Esophagus muscularis mucosa (tissue), 4 donors: ENCODE measurements around the gene GPR153. TPM values are rescaled to one million over a fixed set of nuclear protein-coding genes. Genes with fewer than 3 reads are reported as not detected.

Experiments
- DNase-seq: peaks from one replicate; pipeline ENCODE4 v3.0.0-alpha.2; 2017; ENCODE audit errors: extremely low spot score
- H3K27ac ChIP-seq, 4 donors: fragments of 200-600 bp; sonication (generic); replicated peaks in 1 of 4; 1 replicate in 3 of 4; 2 replicates in 1 of 4; pipeline ENCODE4 v1.5.1; 2016 to 2019; ENCODE audit warnings: mild to moderate bottlenecking in 1 of 4
- H3K27me3 ChIP-seq, 4 donors: fragments of 200-600 bp; sonication (generic); one replicate each; pipeline versions ENCODE4 v1.5.1 to v1.6.0; 2016 to 2019
- H3K36me3 ChIP-seq, 4 donors: fragments of 200-600 bp; sonication (generic); one replicate each; pipeline ENCODE4 v1.5.1; 2016 to 2019
- H3K4me1 ChIP-seq, 4 donors: fragments of 200-600 bp; sonication (generic); one replicate each; pipeline ENCODE4 v1.5.1; 2016 to 2019
- H3K4me3 ChIP-seq, 4 donors: fragments of 200-600 bp; sonication (generic); 1 replicate in 2 of 4; 2 replicates in 2 of 4; pipeline ENCODE4 v1.5.1; 2016 to 2019; ENCODE audit warnings: mild to moderate bottlenecking in 4 of 4, moderate library complexity in 1 of 4
- H3K9me3 ChIP-seq, 4 donors: fragments of 200-600 bp; sonication (generic); 1 replicate in 3 of 4; 2 replicates in 1 of 4; pipeline ENCODE4 v1.5.1; 2016 to 2019
- EP300 ChIP-seq: sonication (generic); formaldehyde crosslinking; IDR thresholded peaks from one replicate; pipeline ENCODE4 v1.6.1; 2017; ENCODE audit warnings: antibody characterized with exemption
- POLR2A ChIP-seq: fragments of 450-650 bp; IDR thresholded peaks from one replicate; pipeline ENCODE4 v1.6.1; 2017; ENCODE audit warnings: antibody characterized with exemption, moderate library complexity, mild to moderate bottlenecking, low read depth
- POLR2AphosphoS5 ChIP-seq, 2 donors: sonication (generic); formaldehyde crosslinking; IDR thresholded peaks; one replicate each; pipeline ENCODE4 v1.6.1; 2017; ENCODE audit warnings: antibody characterized with exemption in 2 of 2
- WGBS: methylation state at CpG from one replicate; pipeline ENCODE4 v1.1.5; 2018; 5-methylcytosine and 5-hydroxymethylcytosine counted together
- intact Hi-C: fragments of 100-400 bp; cut with DNase I; formaldehyde crosslinking; loops from one replicate; pipeline ENCODE4 v1.15.1; 2023
- total RNA-seq, 4 donors: library from RNA; depleted of rRNA; stranded (reverse); fragments of >200 nt; gene quantifications; one replicate each; pipeline versions ENCODE4 v1.1.0 to v1.2.1, GENCODE V29; 2016
- TF ChIP-seq, protein P1 (sequence below), 3 experiments: fragments of 200-600 bp in 2 of 3; fragments of 450-650 bp in 1 of 3; sonication (generic) in 2 of 3; IDR thresholded peaks; one replicate each; pipeline ENCODE4 v1.5.1; 2017 to 2019; ENCODE audit warnings: antibody characterized with exemption in 3 of 3, mild to moderate bottlenecking in 2 of 3, moderate library complexity in 1 of 3

The GPR153 gene
- total RNA-seq, 4 donors from 2014 or later: 5.5 to 11.0 (median 9.3) TPM

- intact Hi-C loops: no loop called here
- 52% methylated on average over 17 of the region's 20 CpGs for WGBS
- Histone ChIP-seq H3K27ac (peak overlapping the region in 2 of 4 donors; percentile 57 to 73), H3K36me3 (peaks cover 15 to 46% (median 43%) of the 10 kb centered on the region in 4 donors), H3K4me1 (peaks cover 19 to 30% (median 24%) of the 10 kb centered on the region in 4 donors), H3K27me3 (peaks cover 0 to 14% (median 0%) of the 10 kb centered on the region in 4 donors), H3K9me3 (no peaks in the 10 kb centered on the region), H3K4me3 (peak overlapping the region; percentile 68 to 98 (median 86))
- DNase-seq: no peak
- TF ChIP-seq EP300 (no peak), POLR2A (no peak), POLR2AphosphoS5 (IDR thresholded peaks at IDR 0.05) (no peak)
- TF ChIP-seq, protein P1, sequence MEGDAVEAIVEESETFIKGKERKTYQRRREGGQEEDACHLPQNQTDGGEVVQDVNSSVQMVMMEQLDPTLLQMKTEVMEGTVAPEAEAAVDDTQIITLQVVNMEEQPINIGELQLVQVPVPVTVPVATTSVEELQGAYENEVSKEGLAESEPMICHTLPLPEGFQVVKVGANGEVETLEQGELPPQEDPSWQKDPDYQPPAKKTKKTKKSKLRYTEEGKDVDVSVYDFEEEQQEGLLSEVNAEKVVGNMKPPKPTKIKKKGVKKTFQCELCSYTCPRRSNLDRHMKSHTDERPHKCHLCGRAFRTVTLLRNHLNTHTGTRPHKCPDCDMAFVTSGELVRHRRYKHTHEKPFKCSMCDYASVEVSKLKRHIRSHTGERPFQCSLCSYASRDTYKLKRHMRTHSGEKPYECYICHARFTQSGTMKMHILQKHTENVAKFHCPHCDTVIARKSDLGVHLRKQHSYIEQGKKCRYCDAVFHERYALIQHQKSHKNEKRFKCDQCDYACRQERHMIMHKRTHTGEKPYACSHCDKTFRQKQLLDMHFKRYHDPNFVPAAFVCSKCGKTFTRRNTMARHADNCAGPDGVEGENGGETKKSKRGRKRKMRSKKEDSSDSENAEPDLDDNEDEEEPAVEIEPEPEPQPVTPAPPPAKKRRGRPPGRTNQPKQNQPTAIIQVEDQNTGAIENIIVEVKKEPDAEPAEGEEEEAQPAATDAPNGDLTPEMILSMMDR (IDR thresholded peaks at IDR 0.05): no peak
These were observed 26.2 kb downstream of the GPR153 start for GRCh38 chr1:6234502-6235295.

- Histone ChIP-seq H3K9me3 (no peaks in the 10 kb centered on the region), H3K27ac (no peak overlapping the region), H3K4me3 (no peak overlapping the region), H3K4me1 (peaks cover 19 to 30% (median 24%) of the 10 kb centered on the region in 4 donors), H3K27me3 (peaks cover 0 to 2% (median 0%) of the 10 kb centered on the region in 4 donors), H3K36me3 (peaks cover 15 to 59% (median 56%) of the 10 kb centered on the region in 4 donors)
- WGBS: 36% methylated on average over 1 of the region's 1 CpG
- TF ChIP-seq EP300 (no peak), POLR2AphosphoS5 (IDR thresholded peaks at IDR 0.05) (no peak), POLR2A (no peak)
- TF ChIP-seq, protein P1 (IDR thresholded peaks at IDR 0.05): no peak
- intact Hi-C loops: no loop called here
- no peak for DNase-seq
These were observed 27.5 kb downstream of the GPR153 start for GRCh38 chr1:6233376-6233775.

GRCh38 chr1:6225651-6226050, 35.2 kb downstream of the GPR153 start:
- Histone ChIP-seq H3K4me1 (peaks cover 6 to 31% (median 8%) of the 10 kb centered on the region in 4 donors), H3K9me3 (no peaks in the 10 kb centered on the region), H3K27me3 (no peaks in the 10 kb centered on the region), H3K27ac (no peak overlapping the region), H3K36me3 (peaks cover 32 to 89% (median 77%) of the 10 kb centered on the region in 4 donors), H3K4me3 (no peak overlapping the region)
- intact Hi-C loops: no loop called here
- no peak for TF ChIP-seq POLR2AphosphoS5 (IDR thresholded peaks at IDR 0.05)
- TF ChIP-seq EP300: no peak
- TF ChIP-seq, protein P1 (IDR thresholded peaks at IDR 0.05): no peak
- no peak for TF ChIP-seq POLR2A
- no peak for DNase-seq
- WGBS: 88% methylated on average over 8 of the region's 8 CpGs

GRCh38 chr1:6224718-6225117, 36.2 kb downstream of the GPR153 start:
- no peaks in the 10 kb centered on the region for H3K27me3 ChIP-seq
- WGBS: 77% methylated on average over 15 of the region's 15 CpGs
- peaks cover 6 to 31% (median 8%) of the 10 kb centered on the region in 4 donors for H3K4me1 ChIP-seq
- peaks cover 25 to 87% (median 71%) of the 10 kb centered on the region in 4 donors for H3K36me3 ChIP-seq
- H3K27ac ChIP-seq: no peak overlapping the region
- TF ChIP-seq POLR2A: no peak
- TF ChIP-seq POLR2AphosphoS5 (IDR thresholded peaks at IDR 0.05): no peak
- intact Hi-C loops: no loop called here
- DNase-seq: no peak
- no peak overlapping the region for H3K4me3 ChIP-seq
- no peaks in the 10 kb centered on the region for H3K9me3 ChIP-seq

DNA sequence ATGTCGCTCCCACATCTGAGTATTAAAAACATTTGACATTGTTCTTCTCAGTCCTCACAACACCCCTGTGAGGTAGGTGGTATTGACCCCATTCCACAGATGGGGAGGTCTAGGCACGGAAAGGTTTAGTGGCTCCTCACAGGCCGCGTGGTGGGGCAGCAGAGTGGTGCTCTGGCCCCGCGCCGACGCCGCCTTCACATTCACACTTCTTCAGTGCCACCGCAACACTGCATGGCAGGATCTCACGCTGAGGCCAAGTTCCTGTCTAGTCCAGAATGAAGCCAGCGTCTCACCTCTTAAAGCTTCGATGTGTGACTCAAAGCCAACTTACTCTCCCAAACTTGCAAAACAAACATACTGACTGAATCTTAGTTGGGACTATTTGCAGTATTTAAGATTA, 37.3 kb downstream of the GPR153 start:
- intact Hi-C loops: no loop called here
- DNase-seq: no peak
- WGBS: 92% methylated on average over 13 of the region's 13 CpGs
- H3K4me1 ChIP-seq: peaks cover 6 to 31% (median 8%) of the 10 kb centered on the region in 4 donors
- H3K27ac ChIP-seq: no peak overlapping the region
- H3K36me3 ChIP-seq: peaks cover 25 to 80% (median 60%) of the 10 kb centered on the region in 4 donors
- H3K9me3 ChIP-seq: no peaks in the 10 kb centered on the region
- no peak overlapping the region for H3K4me3 ChIP-seq
- TF ChIP-seq, protein P1 (IDR thresholded peaks at IDR 0.05): no peak
- H3K27me3 ChIP-seq: no peaks in the 10 kb centered on the region
